K562 (cell line): Measurements from ENCODE around the gene SLC30A3. TPM values are rescaled to one million over a fixed set of nuclear protein-coding genes. Genes with fewer than 3 reads are reported as not detected.

Experiments used
- ATAC-seq: fragments of 200-7000 bp; cut with Tn5 transposase; 3 replicates; pipeline ENCODE4 v1.9.1; 2020; ENCODE audit warnings: moderate library complexity
- BruUV-seq: library from RNA; stranded (reverse); fragments of 400-500 nt; replicated peaks from 2 replicates; lab custom pipeline; 2021; lab: Mats Ljungman, UMichigan
- CTCF ChIA-PET: fragments of 300-600 bp; formaldehyde crosslinking; extraction: SDS; loops from one replicate; lab custom pipeline; 2021; ENCODE audit warnings: low intra/inter-chr PET ratio; lab: Yijun Ruan, JAX
- POLR2A ChIA-PET: fragments of 300-600, 350-650 bp; sonication (Branson Sonifier 250); formaldehyde crosslinking; extraction: SDS; loops from one replicate; lab custom pipeline; 2021; ENCODE audit warnings: antibody characterized with exemption, inconsistent platforms; lab: Yijun Ruan, JAX
- DNase-seq, 4 experiments: peaks; one replicate each; pipeline versions ENCODE4 v3.0.0 to v3.0.0-alpha.2; 2011 to 2018; ENCODE audit warnings: low spot score in 3 of 4, mixed read lengths in 3 of 4; ENCODE audit errors: extremely low read depth in 1 of 4
- FAIRE-seq: peaks from 2 replicates; lab custom pipeline; 2011; peaks lifted over from hg19 to GRCh38; lab: Jason Lieb, UNC
- H2AFZ ChIP-seq: 2 replicates; pipeline ENCODE4 v1.6.0; 2011; ENCODE audit warnings: low read depth, low read length, control low read depth, inconsistent platforms
- H3K27ac ChIP-seq: fragments of 200-600 bp; 3 replicates; pipeline ENCODE4 v1.8.0; 2011; ENCODE audit warnings: low read depth, mild to moderate bottlenecking, control low read depth, inconsistent platforms, low read length, moderate library complexity, mixed read lengths; ENCODE audit errors: extremely low read depth
- H3K27me3 ChIP-seq, 2 experiments: fragments of 300-600 bp in 1 of 2; 2 replicates in 1 of 2; 3 replicates in 1 of 2; pipeline versions ENCODE4 v1.6.0 to v1.8.0; 2011; ENCODE audit warnings: inconsistent platforms in 2 of 2, low read length in 2 of 2, mild to moderate bottlenecking in 1 of 2, mixed read lengths in 1 of 2, moderate library complexity in 1 of 2; ENCODE audit not compliant: control insufficient read depth in 2 of 2, insufficient read depth in 2 of 2
- H3K36me3 ChIP-seq: fragments of 300-600 bp; 3 replicates; pipeline ENCODE4 v1.8.0; 2011; ENCODE audit warnings: mild to moderate bottlenecking, low read length, inconsistent platforms; ENCODE audit not compliant: control insufficient read depth, insufficient read depth
- H3K4me1 ChIP-seq, 2 experiments: fragments of 200-600 bp in 1 of 2; replicated peaks in 1 of 2; 2 replicates in 1 of 2; 3 replicates in 1 of 2; pipeline versions ENCODE4 v1.5.1 to v1.8.0; 2011; ENCODE audit warnings: inconsistent platforms in 2 of 2, low read length in 2 of 2, mild to moderate bottlenecking in 1 of 2, mixed read lengths in 1 of 2, moderate library complexity in 1 of 2; ENCODE audit not compliant: control insufficient read depth in 2 of 2, insufficient read depth in 2 of 2
- H3K4me2 ChIP-seq: 2 replicates; pipeline ENCODE4 v1.6.1; 2011; ENCODE audit warnings: low read length, control low read depth, inconsistent platforms, mixed read lengths; ENCODE audit not compliant: insufficient read depth
- H3K4me3 ChIP-seq: fragments of 200-600 bp; sonication (generic), shearing (Covaris generic); 2 replicates; pipeline ENCODE4 v1.5.1; 2016; ENCODE audit warnings: control low read depth, inconsistent platforms
- H3K79me2 ChIP-seq: fragments of 200-600 bp; 3 replicates; pipeline ENCODE4 v1.8.0; 2011; ENCODE audit warnings: low read length, inconsistent platforms; ENCODE audit not compliant: control insufficient read depth, insufficient read depth
- H3K9ac ChIP-seq, 2 experiments: 2 replicates each; pipeline versions ENCODE4 v1.6.0 to v1.6.1; 2011; ENCODE audit warnings: low read depth in 2 of 2, low read length in 2 of 2, control low read depth in 1 of 2, inconsistent platforms in 1 of 2, mild to moderate bottlenecking in 1 of 2, mixed read lengths in 1 of 2; ENCODE audit not compliant: insufficient read depth in 1 of 2
- H3K9me1 ChIP-seq: one replicate; pipeline ENCODE4 v1.6.0; 2011; ENCODE audit warnings: inconsistent platforms, mild to moderate bottlenecking, low read length, moderate library complexity; ENCODE audit not compliant: control insufficient read depth, insufficient read depth
- H3K9me3 ChIP-seq: replicated peaks from 2 replicates; pipeline ENCODE4 v1.5.1; 2011; ENCODE audit warnings: low read depth, low read length, inconsistent platforms; ENCODE audit not compliant: control insufficient read depth, insufficient read depth
- H4K20me1 ChIP-seq: replicated peaks from 2 replicates; pipeline ENCODE4 v1.6.1; 2011; ENCODE audit warnings: low read length, inconsistent platforms, mixed read lengths; ENCODE audit not compliant: control insufficient read depth, insufficient read depth
- FOXP4 ChIP-seq: sonication (generic); formaldehyde crosslinking; IDR thresholded peaks from 2 replicates; pipeline ENCODE4 v1.8.0; 2022; ENCODE audit warnings: mild to moderate bottlenecking, missing genetic modification reagents, borderline replicate concordance
- HDAC8 ChIP-seq: fragments of 450-650 bp; IDR thresholded peaks from 2 replicates; pipeline ENCODE4 v1.6.1; 2016; ENCODE audit warnings: mild to moderate bottlenecking, missing genetic modification characterization, moderate library complexity, missing compliant biosample characterization
- HMG20A ChIP-seq: fragments of 450-650 bp; formaldehyde crosslinking; conservative IDR thresholded peaks from 2 replicates; pipeline ENCODE4 v1.4.0; 2020; ENCODE audit warnings: mild to moderate bottlenecking, mixed read lengths
- L3MBTL2 ChIP-seq: fragments of 450-650 bp; IDR thresholded peaks from 2 replicates; pipeline ENCODE4 v1.6.1; 2016; ENCODE audit warnings: mild to moderate bottlenecking, moderate library complexity
- MCM2 ChIP-seq: fragments of 450-650 bp; IDR thresholded peaks from 2 replicates; pipeline ENCODE4 v1.6.1; 2017; ENCODE audit warnings: low read depth, mild to moderate bottlenecking
- NELFE ChIP-seq: IDR thresholded peaks from 2 replicates; pipeline ENCODE4 v1.6.1; 2011; ENCODE audit warnings: mild to moderate bottlenecking; ENCODE audit not compliant: insufficient read depth, insufficient read length
- NUFIP1 ChIP-seq: fragments of 450-650 bp; IDR thresholded peaks from 2 replicates; pipeline ENCODE4 v1.6.1; 2018; ENCODE audit not compliant: partially characterized antibody
- SP1 ChIP-seq: sonication (generic); formaldehyde crosslinking; IDR thresholded peaks from 2 replicates; pipeline ENCODE4 v1.8.1; 2022; ENCODE audit warnings: mild to moderate bottlenecking, missing genetic modification reagents
- THRAP3 ChIP-seq: fragments of 450-650 bp; IDR thresholded peaks from 2 replicates; pipeline ENCODE4 v1.6.1; 2016; ENCODE audit warnings: mild to moderate bottlenecking, inconsistent platforms, borderline replicate concordance
- ZNF445 ChIP-seq: fragments of 250-450 bp; sonication (Bioruptor Pico); IDR thresholded peaks from 2 replicates; pipeline ENCODE4 v1.4.0; 2020; ENCODE audit warnings: low read depth, mild to moderate bottlenecking, moderate library complexity
- WGBS: fragments of 100-300 bp; shearing (Covaris generic); methylation state at CpG from one replicate; pipeline ENCODE4 v1.1.6; 2016; ENCODE audit warnings: low coverage, mixed read lengths; ENCODE audit not compliant: insufficient coverage; ENCODE audit errors: missing lambda C conversion rate; 5-methylcytosine and 5-hydroxymethylcytosine counted together
- in situ Hi-C: fragments of 300-500 bp; cut with MboI; formaldehyde crosslinking; loops from 4 replicates; pipeline ENCODE4 v1.15.0; 2018; ENCODE audit warnings: inconsistent platforms, mixed read lengths
- intact Hi-C: fragments of 100-400 bp; cut with micrococcal nuclease; formaldehyde crosslinking; loops from 2 replicates; pipeline ENCODE4 v1.14.2; 2022
- polyA plus RNA-seq, 8 experiments: library from polyadenylated mRNA; depleted of rRNA in 4 of 8; stranded (reverse) in 5 of 8; unstranded in 3 of 8; fragments of >200 nt; fragmentation: Nextera tagmentation in 2 of 8; fragmentation: Illumina TruSeq in 1 of 8; extraction: Ambion mirVana in 2 of 8; extraction: Trizol in 1 of 8; gene quantifications; 2 replicates each; pipeline versions ENCODE4 v1.2.1 to v1.2.3, GENCODE V29; 2011 to 2014; ENCODE audit warnings: inconsistent platforms in 1 of 8, missing spikeins in 1 of 8
- total RNA-seq, 7 experiments: library from RNA; depleted of rRNA in 6 of 7; stranded (reverse); fragments of >200 nt in 6 of 7; fragmentation: Illumina TruSeq in 2 of 7; extraction: Trizol in 2 of 7; gene quantifications; 2 replicates each; pipeline versions ENCODE4 v1.2.1 to v1.2.3, GENCODE V29; 2011 to 2021; ENCODE audit warnings: low replicate concordance in 1 of 7

Gene SLC30A3
- total and polyA plus RNA-seq, 9 of the 15 experiments (the other 6 are each of a cell fraction or from before 2014, with no cell fraction given), result 0.03 to 2.7 (median 0.89) TPM; not detected in 1

DNA sequence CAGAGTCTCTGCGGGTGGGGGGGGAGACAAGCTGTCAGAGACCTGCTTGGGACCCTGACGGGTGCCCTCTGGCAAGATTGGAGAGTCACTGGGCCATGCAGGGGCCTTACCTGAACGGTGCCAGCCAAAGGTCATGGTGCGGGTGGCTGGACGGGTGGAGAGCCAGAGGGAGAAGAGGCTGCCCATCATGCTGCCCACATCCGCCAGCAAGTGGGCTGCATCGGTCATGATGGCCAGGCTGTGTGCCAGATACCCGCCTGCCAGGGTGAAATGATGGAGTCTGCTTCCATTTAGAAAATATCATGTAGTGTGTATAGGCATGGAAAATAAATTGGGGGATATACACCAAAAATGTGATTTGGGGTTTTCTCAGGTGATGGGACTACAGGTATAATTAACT, 4.8 kb downstream of the SLC30A3 start:
- Histone ChIP-seq H3K9me1 (no peaks in the 10 kb centered on the region), H3K4me1 (peaks cover 10 to 40% of the 10 kb centered on the region in 2 experiments; a peak in 4 of 5 replicates), H3K4me2 (no peak overlapping the region), H4K20me1 (no peaks in the 10 kb centered on the region; the same call in none of the 2 replicates), H3K27me3 (peaks cover 19 to 36% of the 10 kb centered on the region in 2 experiments; a peak in 3 of 5 replicates), H3K27ac (no peak overlapping the region), H3K36me3 (no peaks in the 10 kb centered on the region), H3K9ac (no peak overlapping the region), H2AFZ (no peak overlapping the region), H3K79me2 (no peaks in the 10 kb centered on the region), H3K9me3 (no peaks in the 10 kb centered on the region), H3K4me3 (no peak overlapping the region)
- ATAC-seq (no peak), FAIRE-seq (no peak), DNase-seq (no peak)
- no TSS peak for BruUV-seq
- intact Hi-C loops (no loop called here), in situ Hi-C loops (no loop called here)
- no peak for TF ChIP-seq MCM2
- TF ChIP-seq NUFIP1, result no peak
- no peak for TF ChIP-seq HDAC8 (tag)
- no peak for TF ChIP-seq THRAP3
- no peak for TF ChIP-seq L3MBTL2
- TF ChIP-seq FOXP4, result no peak
- no peak for TF ChIP-seq ZNF445 (CRISPR knock-in tag)
- TF ChIP-seq HMG20A (CRISPR knock-in tag), result no peak
- no peak for TF ChIP-seq NELFE
- TF ChIP-seq SP1 (CRISPR knock-in tag), result no peak
- 49% methylated on average over 7 of the region's 8 CpGs for WGBS
- ChIA-PET CTCF (no interaction called here), POLR2A (interaction anchor here (0.6 kb wide), 1 partner anchor 36 kb away, joined by 4 read pairs; no protein-coding TSS in a partner anchor)
